Forelimb muscle (tissue), 1 donor: ENCODE data around the gene GIT1. TPM values are rescaled to one million over a fixed set of nuclear protein-coding genes. Genes with fewer than 3 reads are reported as not detected.
A peak's percentile ranks its signal among the peaks of the same experiment; 100 is the strongest.

Source experiments
- DNase-seq: peaks from one replicate; pipeline ENCODE4 v3.0.0-alpha.2; 2013; ENCODE audit warnings: low read depth
- polyA plus RNA-seq: library from polyadenylated mRNA; unstranded; fragments of 120-200 nt; gene quantifications from one replicate; pipeline ENCODE4 v1.2.1, GENCODE V29; 2013; ENCODE audit not compliant: insufficient read length

Gene GIT1
- polyA plus RNA-seq, 1 donor = 30.3 TPM

DNA sequence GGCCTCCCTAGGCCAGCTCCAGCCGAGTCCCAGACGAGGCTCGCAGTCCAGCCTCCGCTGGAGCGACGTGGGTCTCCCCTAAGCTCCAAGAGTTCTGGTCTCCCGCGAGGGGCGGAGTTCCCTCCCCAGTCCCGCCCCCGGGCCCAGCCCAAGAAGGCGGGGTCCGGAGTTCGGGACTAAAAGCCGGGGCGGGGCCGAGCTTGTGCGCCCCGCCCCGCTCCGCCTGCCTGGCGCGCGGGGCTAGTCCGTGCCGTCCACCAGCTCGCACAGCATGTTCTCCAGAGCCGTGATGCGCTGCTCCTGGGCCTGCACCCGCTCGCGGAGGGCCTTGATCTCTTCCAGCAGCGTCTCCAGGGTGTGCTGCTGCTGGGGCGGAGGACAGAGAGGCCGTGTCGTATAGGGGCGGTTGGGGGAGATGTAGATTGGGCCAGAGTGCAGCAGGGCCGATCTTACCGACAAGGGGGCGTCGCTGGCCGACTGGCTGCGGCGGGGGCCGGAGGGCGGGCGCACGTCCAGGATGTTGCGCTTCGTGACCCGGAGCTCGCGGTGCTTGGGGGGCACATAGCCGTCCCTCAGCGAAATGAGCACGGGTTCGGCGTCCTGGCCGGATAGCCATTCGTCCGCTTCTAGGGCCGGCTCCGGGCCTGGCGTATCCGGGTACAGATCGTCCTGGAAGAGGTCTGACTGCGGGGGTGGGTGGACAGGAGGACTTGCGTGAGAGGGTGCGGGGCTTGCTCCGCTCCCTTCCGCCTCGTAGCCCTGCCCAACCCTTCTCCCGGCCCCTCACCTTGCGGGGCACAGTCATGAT, 26.2 kb upstream of the GIT1 start:
- no peak for DNase-seq

GRCh38 chr17:29615048-29615385, 25.6 kb upstream of the GIT1 start:
- DNase-seq = no peak

GRCh38 chr17:29614349-29615047, 25.1 kb upstream of the GIT1 start:
- no peak for DNase-seq

DNA sequence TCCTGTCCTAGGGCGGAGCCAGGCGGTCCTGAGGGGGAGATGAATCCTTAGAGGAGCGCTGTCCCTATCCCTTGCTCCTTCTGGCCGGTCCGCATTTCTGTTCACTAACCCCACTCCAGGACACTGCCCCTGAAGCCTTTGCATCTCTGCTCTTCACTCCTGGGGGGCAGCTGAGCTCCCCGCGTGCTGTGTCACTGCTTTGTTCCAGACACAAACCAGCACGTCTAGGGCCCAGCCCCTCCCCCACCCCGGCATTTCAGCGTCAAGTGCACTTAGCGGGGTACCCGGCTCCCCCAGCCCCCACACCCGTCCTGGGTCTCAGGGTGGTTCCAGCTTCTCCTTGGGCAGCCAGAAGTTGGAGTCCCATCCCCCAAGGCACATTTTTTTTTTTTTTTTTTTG, 24.4 kb upstream of the GIT1 start:
- no peak for DNase-seq

- DNase-seq = no peak
Observed at GRCh38 chr17:29613352-29613837, 23.9 kb upstream of the GIT1 start.

DNA sequence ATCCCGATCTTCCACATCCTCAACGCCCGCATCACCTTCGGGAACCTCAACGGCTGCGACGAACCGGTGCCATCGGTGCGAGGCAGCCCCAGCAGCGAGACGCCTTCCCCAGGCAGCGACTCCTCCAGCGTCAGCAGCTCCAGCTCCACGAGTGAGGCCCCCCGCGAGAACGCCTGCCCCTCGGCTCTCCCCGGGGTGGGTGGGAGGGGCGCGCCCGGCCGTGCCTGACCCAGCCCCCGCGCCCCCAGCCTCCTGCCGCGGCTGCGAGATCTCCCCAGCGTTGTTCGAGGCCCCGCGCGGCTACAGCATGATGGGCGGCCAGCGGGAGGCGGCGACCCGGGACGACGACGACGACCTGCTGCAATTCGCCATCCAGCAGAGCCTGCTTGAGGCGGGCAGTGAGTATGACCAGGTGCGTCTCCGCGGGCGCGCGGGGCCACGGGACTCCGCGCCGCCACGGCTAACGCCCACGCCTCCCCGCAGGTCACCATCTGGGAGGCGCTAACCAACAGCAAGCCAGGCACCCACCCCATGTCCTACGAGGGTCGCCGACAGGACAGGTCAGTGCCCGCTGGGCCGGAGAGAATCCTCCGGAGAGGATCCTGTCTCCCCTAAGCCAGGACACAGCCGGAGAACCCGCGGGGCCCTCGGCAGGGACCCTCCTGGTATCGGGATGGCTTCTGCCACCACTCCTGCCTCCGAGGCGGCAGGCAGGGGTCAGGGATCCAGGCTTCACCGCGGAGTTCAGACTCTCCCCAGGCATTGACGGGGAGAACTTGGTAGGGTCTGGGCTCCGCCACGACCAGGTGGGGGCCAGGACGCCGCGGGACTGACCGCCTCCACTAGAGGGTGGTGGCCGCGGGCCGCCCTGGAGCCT, 23.2 kb upstream of the GIT1 start:
- DNase-seq = no peak

- no peak for DNase-seq
Observed at GRCh38 chr17:29612094-29612403, 22.6 kb upstream of the GIT1 start.

DNA sequence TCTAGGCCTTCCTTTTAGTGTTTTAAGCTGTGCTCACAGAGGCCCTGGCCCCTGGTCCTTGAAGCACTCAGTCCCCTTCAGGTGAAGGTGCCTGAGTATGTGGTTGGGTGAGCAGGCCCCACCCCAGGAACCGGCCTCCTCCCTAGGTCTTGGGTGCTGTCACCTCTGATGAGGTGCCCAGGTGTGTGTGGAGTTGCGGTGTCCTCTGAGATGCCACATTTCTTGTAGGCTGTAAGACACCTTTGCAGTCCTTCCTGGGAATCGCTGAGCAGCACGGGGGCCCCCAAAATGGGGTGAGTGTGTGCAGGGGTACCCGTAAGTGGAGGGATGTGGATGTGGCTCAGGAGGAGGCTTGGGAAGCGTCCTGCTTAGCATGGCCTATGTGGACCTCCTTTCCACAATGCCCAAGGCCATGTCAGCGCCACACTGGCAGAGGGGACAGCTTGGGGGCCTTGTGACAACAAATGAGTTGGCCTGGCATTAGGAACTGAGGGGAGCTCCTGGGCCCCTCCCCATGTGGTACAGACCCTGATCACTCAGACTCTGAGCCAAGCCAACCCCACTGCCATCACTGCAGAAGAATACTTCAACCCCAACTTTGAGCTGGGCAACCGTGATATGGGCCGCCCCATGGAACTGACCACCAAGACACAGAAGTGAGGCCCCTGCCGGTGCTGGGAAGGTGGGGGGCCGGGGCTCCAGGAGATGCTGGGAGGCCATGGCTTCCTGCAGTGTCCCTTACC, 22.1 kb upstream of the GIT1 start:
- DNase-seq = no peak

DNA sequence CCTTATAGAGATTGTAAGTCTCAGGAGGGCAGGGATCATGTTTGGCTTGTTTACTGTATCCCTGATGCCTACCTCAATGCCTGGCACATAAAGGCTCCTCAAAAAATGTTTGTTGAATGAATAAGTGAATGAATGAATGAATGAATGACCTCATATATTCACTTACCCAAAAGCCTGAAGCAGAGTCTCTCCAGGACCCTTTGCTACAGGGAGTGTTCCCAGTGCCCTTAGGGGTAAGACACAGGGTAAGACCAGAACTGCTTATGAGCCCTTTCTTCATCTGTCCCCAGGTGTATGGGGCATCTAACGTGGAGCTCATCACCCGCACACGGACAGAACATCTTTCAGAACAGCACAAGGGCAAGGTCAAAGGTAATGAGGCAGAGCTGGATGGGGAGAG, 20.9 kb upstream of the GIT1 start:
- no peak for DNase-seq

DNA sequence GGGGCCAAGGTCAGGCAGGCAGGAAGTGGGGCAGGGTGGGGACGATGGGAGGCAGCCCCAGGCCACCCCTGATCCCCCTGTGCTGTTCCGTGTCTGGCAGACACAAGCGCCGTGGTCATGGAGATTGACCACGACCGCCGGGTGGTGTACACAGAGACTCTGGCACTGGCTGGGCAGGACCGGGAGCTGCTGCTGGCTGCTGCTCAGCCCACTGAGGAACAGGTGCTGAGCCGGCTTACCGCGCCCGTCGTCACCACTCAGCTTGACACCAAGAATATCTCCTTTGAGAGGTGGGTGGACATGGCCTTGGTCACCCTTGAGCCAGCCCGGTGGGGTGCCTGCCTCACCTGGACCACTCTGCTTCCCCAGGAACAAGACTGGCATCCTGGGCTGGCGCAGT, 19.5 kb upstream of the GIT1 start:
- DNase-seq = no peak

- DNase-seq = no peak
Observed at GRCh38 chr17:29607557-29608195, 18.2 kb upstream of the GIT1 start.

- DNase-seq = peak; percentile 53
Observed at GRCh38 chr17:29603109-29603674, 13.7 kb upstream of the GIT1 start.

GRCh38 chr17:29597361-29598172, 8.1 kb upstream of the GIT1 start:
- DNase-seq = no peak

- DNase-seq = no peak
Observed at GRCh38 chr17:29596811-29597210, 7.4 kb upstream of the GIT1 start.

DNA sequence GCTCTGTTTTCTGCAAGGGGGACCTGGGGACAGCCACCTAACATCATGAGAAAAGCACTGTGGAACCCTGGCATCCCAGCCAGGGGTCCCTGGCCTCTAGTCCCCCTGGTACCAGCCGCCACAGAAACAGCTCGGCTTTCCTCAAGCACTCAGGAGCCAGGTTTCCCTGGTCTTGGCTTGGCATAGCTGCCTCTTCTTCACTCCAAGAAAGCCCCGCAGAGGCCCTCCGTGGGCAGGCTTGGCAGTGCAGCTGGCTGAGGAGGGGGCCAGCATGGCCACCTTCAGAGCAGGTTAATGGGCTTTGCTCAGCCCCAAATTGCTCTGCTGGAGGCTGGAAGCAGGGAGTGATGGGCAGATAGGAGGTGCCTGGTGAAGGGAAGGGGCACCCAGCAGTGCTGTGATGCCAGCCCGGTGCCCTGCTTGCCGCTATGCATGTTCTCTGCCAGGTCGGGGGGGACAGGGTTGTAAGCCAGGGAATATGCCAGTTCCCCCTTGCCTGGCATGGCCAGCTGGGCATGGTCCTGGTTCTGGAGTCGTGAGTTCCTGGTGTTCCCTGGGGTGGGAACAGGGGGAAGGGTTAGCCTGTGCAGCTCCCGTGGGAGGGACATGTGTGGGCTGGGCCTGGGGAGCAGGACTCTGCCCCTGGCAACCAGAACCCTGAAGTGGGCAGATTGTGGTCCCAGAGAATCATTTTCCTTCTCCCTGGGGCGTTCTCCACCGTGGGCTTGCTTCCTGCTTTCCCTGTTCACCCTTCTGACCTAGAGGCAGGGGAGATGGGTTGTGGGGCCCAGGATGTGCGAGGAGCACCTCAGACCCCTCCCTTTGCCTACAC, 6.7 kb upstream of the GIT1 start:
- DNase-seq = no peak

- no peak for DNase-seq
Observed at GRCh38 chr17:29595107-29595942, 5.9 kb upstream of the GIT1 start.

DNA sequence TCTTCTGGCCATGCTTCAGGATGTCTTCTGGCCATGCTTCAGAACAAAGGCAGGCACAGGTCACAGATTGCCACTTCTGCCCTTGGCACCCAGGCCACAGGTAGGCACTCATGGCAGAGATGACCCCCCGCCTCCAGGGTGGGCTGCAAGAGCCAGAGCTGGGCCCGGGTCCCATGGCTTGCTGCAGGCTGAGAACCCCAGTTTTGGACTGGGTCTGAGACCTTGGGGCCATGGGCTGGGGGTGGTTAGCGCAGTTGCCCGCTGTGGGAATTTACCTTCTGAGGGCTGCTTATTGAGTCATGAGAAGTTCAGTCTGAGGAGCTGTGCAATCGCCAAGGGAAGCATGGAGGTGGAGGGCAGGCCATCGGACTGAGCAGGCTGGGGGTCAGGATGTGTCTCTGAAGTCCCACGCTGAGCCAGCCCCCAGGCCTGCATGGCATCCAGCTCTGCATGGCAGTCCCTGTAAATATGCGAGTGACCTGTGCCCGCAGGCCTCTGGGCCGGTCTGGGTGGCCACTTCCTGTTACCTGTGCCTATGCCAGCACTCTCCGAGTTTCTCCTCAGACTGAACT, 5.2 kb upstream of the GIT1 start:
- DNase-seq = no peak
